Stimulated activated CD4-positive, alpha-beta T cell treated with anti-CD3 and anti-CD28 coated beads, Interleukin-12 subunit alpha, Interleukin-12 subunit beta, amount 100 ng/mL, for 4 hours (primary cell): ENCODE measurements around the gene WFDC1.
"Not testable (repeated sequence)": the region's sequence is repeated elsewhere in the genome, so short reads cannot be mapped to it uniquely, and the experiment has no call there.

Experiments
- DNase-seq: peaks from one replicate; pipeline ENCODE4 v3.0.0-alpha.2; 2020

WFDC1 gene

GRCh38 chr16:84330685-84331050 lies 36.0 kb downstream of the WFDC1 start:
- DNase-seq = no peak

- no peak for DNase-seq
Measured at GRCh38 chr16:84331998-84332780, 37.5 kb downstream of the WFDC1 start.

GRCh38 chr16:84332975-84333684 lies 38.5 kb downstream of the WFDC1 start:
- no peak for DNase-seq

GRCh38 chr16:84334058-84334457 lies 39.4 kb downstream of the WFDC1 start:
- DNase-seq = no peak

GRCh38 chr16:84334482-84334881 lies 39.8 kb downstream of the WFDC1 start:
- DNase-seq = no peak

- DNase-seq = not testable (repeated sequence)
Measured at GRCh38 chr16:84337236-84337635, 42.6 kb downstream of the WFDC1 start.

GRCh38 chr16:84339311-84339710 lies 44.6 kb downstream of the WFDC1 start:
- no peak for DNase-seq

- no peak for DNase-seq
Measured at GRCh38 chr16:84339766-84340165, 45.1 kb downstream of the WFDC1 start.

GRCh38 chr16:84340325-84341040 lies 45.8 kb downstream of the WFDC1 start:
- DNase-seq = no peak

GRCh38 chr16:84341528-84342295 lies 47.0 kb downstream of the WFDC1 start:
- DNase-seq = no peak

- not testable (repeated sequence) for DNase-seq
Measured at GRCh38 chr16:84343800-84344199, 49.1 kb downstream of the WFDC1 start.

GRCh38 chr16:84344781-84345180 lies 50.1 kb downstream of the WFDC1 start:
- no peak for DNase-seq

- no peak for DNase-seq
Measured at GRCh38 chr16:84347161-84347560, 52.5 kb downstream of the WFDC1 start.

- DNase-seq = no peak
Measured at GRCh38 chr16:84348386-84348888, 53.8 kb downstream of the WFDC1 start.

GRCh38 chr16:84349862-84350684 lies 55.4 kb downstream of the WFDC1 start:
- DNase-seq = no peak

GRCh38 chr16:84350685-84351400 lies 56.2 kb downstream of the WFDC1 start:
- no peak for DNase-seq

- DNase-seq = no peak
Measured at GRCh38 chr16:84351630-84352029, 57.0 kb downstream of the WFDC1 start.

GRCh38 chr16:84354306-84354705 lies 59.6 kb downstream of the WFDC1 start:
- DNase-seq = no peak

- no peak for DNase-seq
Measured at GRCh38 chr16:84355149-84355548, 60.5 kb downstream of the WFDC1 start.

GRCh38 chr16:84356176-84356575 lies 61.5 kb downstream of the WFDC1 start:
- DNase-seq = no peak

- DNase-seq = no peak
Measured at GRCh38 chr16:84356591-84357116, 62.0 kb downstream of the WFDC1 start.
